ENCODE measurements around the gene SERPINA7.
"Not testable (repeated sequence)": the region's sequence is repeated elsewhere in the genome, so short reads cannot be mapped to it uniquely, and the experiment has no call there.

Gene SERPINA7, protein sequence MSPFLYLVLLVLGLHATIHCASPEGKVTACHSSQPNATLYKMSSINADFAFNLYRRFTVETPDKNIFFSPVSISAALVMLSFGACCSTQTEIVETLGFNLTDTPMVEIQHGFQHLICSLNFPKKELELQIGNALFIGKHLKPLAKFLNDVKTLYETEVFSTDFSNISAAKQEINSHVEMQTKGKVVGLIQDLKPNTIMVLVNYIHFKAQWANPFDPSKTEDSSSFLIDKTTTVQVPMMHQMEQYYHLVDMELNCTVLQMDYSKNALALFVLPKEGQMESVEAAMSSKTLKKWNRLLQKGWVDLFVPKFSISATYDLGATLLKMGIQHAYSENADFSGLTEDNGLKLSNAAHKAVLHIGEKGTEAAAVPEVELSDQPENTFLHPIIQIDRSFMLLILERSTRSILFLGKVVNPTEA
- 0 reads per million in 3 experiments for total RNA-seq

DNA sequence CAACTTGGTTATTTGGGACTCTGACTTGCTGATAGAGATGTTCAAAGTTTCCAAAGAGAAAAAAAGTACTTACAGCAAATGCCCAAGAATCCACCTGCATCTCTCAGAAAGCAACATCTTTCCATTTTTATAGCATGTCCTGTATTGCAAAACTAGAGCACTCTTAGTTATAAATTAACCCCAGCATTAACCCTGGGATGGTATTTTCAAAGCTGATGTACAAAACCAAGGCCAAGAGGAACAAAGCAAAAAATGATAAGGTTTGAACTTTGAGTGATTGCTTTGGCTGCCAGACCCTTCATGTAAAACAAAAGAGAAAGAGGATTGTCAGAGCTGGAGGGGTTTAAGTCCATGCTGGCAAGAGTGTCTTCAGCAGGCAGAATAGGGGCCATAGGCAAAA, at the start of gene SERPINA7:
TSS of gene SERPINA7 (minus strand) at position 103 of the 400 bp plus-strand sequence. CDS start 1,669 bp downstream, outside the sequence.
- DNase-seq = no peak

GRCh38 chrX:106069048-106069447, 30.5 kb upstream of the SERPINA7 start:
- DNase-seq = no peak

GRCh38 chrX:106050054-106050453, 11.5 kb upstream of the SERPINA7 start:
- no peak for DNase-seq

DNA sequence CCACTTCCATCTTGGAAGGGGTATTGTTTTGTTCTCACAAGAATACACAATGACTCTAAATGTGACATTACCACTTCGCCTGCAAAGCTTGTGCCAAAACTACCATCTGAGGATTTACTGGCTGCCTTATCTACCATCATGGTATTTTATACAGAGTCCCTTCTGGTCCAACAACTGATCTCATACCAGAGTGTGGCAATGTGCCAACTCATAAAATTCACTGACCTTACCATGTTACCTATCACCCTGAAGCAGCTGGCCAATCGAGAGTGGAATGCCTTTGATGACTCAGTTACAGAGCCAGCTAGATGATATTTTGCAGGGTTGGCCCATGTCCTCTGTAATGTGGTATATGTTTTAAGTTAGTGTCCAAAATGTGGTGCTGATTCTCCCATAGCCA, 3.8 kb upstream of the SERPINA7 start:
- no peak for DNase-seq

GRCh38 chrX:106040861-106041260, 2.3 kb upstream of the SERPINA7 start:
- no peak for DNase-seq

DNA sequence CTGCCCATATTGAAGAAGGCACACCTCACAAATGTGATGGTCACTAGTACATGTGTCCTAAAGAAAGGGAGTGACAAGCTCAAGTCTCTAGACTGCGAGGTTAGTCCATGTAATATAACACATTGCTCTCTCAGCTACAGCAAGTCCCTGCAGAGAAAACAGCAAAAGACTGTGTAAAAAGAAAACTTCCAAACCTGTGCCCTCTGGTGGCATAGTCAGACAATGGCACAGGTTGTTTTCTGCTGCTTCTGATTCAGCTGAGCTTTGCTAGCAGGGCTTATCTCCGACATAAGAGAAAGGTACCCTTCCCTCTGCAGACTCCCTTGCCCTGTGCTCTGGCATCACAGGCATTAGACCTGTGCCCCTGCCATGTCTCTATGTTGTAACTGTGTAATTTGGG, 1.4 kb upstream of the SERPINA7 start:
- DNase-seq = no peak

DNA sequence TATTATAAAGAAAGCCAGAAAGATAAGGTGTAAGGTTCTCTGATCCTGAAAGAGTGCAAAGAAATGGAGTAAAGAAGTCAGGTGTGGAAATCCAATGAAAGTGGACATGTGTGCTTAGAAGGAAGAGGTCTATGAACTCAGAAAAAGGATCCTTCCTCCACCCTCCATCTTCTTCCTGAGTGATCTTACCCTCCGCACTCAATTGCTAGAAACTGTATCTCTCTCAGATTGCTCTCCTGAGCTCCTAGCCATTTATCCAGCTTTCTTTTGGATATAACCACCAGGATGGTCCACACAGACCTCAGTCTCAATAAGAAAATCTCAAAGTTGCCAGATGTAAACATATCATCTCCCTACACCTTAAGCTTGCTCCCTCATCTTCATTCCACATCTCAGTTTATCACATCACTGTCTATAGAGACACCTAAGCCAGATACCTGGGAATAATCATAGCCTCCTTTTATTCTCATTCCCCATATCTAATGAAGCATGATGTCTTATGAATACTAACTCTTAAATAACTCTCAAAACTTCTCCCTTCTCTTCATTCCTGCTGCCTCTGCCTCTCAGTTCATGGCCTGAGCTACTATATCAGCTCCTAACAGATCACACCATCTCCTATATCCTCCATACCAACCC, 573 bp downstream of the SERPINA7 start:
- DNase-seq = no peak

- DNase-seq = no peak
Measured at GRCh38 chrX:106036716-106037115, 1.8 kb downstream of the SERPINA7 start.

GRCh38 chrX:106035064-106035463, 3.5 kb downstream of the SERPINA7 start:
- no peak for DNase-seq

DNA sequence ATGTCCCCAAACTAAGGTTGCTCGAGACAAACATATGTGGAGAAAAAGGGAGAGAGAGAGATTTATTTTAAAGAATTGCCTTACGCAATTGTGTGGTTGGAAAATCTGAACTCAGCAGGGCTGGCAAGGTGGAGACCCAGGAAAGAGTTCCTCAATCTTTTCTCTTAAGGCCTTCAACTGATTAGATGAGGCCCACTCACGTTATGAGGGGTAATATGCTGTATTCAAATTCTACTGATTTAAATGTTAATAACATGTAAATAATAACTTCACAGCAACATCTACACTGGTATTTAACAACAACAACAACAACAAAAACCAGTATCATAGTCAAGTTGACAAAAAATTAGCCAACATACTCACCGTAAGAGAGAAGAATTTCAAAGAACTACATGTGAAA, 14.6 kb downstream of the SERPINA7 start:
- DNase-seq = no peak

- no peak for DNase-seq
Measured at GRCh38 chrX:106022238-106022637, 16.3 kb downstream of the SERPINA7 start.

DNA sequence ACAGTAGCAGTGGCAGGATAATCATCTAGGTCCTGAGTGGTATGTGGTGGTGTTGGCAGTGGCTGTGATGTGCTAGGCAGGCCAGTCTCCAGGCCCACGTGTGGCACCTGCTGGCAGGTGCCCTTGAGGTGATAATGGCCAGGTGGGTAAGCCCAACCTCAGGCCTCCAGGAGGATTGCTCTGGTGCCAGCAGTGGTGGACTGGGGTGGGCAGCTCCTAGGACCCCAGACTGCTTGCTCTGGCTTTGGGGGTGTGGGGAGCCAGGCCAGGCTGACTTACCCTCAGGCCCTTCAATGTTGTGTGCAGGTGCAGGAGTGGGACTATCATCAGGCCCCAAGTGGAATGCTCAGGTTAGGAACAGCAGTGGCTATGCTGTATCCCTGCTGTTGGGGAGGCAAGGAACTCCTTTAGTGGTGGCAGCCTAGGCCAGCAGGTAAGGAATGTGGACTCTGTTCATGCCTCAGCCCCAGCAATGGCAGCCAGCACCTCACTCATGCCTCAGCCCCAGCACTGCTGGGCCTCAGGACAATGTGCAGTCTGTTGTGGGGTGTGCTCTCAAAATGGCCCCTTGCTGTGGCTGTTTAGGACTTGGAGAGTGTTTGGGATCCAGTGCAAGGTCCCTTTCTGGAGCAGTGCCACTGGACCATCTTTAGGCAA, 24.3 kb downstream of the SERPINA7 start:
- DNase-seq = no peak

- no peak for DNase-seq
Measured at GRCh38 chrX:106009145-106009544, 29.4 kb downstream of the SERPINA7 start.

DNA sequence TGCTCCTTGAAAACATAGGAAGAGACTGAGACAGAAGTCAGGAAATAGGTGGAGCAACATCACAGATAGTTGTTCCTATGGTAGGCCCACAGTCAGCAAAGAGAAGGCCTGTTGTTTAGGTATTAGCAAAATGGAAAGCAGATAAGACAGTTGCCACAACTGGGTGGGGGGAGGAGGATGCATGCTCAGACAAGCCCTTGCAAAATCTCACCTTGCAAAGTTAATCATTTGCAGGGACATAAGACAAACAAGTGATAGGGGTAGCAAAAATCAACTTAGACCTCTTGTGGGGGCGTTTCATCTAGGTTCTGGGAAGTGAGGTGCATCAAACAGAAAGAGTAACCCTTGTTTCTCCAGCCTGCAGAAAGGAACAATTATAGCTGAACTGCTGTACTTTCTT, 30.7 kb downstream of the SERPINA7 start:
- DNase-seq = no peak

DNA sequence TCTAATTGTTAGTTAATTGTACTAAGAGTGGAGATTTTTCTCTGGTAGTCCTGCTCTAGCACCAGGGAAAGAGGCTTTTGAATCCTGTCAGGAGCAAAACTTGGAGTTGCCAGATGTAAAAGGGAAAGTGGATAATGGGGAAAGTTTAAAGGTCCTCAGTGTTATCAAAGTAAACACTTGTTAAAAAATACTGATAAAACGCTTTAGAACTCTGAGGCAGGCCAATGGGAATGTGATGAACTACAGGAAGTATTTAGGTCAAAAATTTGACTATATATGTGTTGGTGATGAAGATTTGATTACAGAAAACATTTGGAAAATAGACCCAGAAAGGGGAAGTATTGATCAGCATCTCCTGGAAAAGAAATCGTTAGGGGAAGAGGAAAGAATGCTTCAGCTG, 32.8 kb downstream of the SERPINA7 start:
- DNase-seq = no peak

DNA sequence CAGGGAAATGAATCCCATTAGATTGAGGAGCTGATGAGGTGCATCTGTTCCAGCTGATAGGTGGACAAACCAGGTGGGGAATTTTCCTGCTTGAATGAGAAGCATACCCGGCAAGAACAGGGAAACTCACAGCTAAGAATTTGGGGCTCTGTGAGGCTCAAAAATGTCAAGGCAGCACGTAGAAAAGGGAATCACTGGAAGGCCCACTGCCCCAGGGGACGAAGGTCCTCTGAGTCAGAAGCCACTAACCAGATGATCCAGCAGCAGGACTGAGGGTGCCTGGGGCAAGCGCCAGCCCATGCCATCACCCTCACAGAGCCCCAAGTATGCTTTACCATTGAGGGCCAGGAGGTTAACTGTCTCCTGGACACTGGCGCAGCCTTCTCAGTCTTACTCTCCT, 37.9 kb downstream of the SERPINA7 start:
- DNase-seq = not testable (repeated sequence)

- DNase-seq = no peak
Measured at GRCh38 chrX:106000203-106000602, 38.3 kb downstream of the SERPINA7 start.

DNA sequence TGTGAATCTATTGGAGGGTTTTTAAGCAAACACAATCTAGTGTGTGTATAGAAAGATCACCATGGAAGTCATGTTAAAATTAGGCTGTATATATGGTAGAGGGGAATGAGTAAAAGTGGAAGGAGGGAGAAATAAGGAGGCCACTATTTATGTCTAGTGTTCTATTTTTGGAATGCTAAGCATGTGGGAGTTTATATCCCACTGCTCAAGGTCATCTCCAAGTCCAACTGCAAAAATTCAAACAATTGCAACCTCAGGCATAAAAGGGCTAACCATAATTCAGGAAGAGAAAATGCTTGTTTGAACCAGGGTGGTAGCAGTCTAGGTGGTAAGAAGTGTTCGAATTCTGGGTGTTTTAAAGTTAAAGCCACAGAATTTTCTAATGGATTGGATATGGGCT, 39.2 kb downstream of the SERPINA7 start:
- no peak for DNase-seq

- DNase-seq = not testable (repeated sequence)
Measured at GRCh38 chrX:105988487-105988886, 50.0 kb downstream of the SERPINA7 start.

All from central memory CD4-positive, alpha-beta T cell (primary cell).